HG03558 (cell line): Measurements from ENCODE around the gene ZMIZ1.

Experiments
- ATAC-seq: cut with Tn5 transposase; IDR thresholded peaks from one replicate; pipeline ENCODE4 v1.9.1; 2021; ENCODE audit warnings: moderate number of reproducible peaks; ENCODE audit not compliant: unreplicated experiment; ENCODE audit errors: extremely low read depth

Gene ZMIZ1

DNA sequence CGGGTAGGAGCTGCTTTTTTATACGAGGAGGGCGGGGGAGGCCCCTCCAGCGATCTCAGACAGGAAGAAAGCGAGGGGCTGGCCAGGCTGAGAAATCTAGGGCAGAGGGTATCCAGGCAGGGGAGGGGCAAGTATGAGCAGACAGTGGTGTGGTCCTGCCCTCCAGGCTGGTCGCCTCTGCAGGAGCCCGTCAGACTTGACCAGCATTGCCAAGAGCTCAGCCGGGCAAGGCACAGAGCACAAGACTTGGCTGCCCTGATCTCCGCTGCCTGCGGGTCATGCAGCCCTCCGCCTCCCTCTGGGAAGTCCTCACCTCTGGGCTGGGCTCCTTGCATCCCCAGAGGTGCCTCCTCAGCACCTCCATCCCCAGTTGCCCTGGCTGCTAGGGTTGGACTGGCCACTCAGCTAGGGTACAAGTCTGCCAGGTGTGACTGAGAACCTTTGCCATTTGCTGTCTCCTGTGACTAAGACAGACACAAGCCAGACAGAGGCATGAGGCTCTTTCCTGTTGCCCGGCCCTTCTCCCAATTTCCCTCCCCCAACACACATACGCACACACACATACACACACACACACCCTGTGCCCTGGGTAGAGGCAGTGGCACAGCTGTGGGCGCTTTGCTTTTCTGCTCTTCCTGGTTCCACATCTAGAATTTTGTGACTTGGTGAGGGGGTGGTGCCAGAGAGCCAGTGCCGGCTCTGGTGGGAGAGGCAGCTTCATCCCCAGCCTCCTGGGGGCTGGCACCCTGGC, 219.4 kb downstream of the ZMIZ1 start:
- ATAC-seq, result no peak

- ATAC-seq, result no peak
These were observed 221.0 kb downstream of the ZMIZ1 start for GRCh38 chr10:79289801-79290200.

GRCh38 chr10:79292026-79292766, 223.4 kb downstream of the ZMIZ1 start:
- no peak for ATAC-seq

GRCh38 chr10:79292891-79293746, 224.4 kb downstream of the ZMIZ1 start:
- no peak for ATAC-seq

GRCh38 chr10:79293841-79294581, 225.2 kb downstream of the ZMIZ1 start:
- no peak for ATAC-seq

- ATAC-seq, result no peak
These were observed 226.8 kb downstream of the ZMIZ1 start for GRCh38 chr10:79295563-79295962.

DNA sequence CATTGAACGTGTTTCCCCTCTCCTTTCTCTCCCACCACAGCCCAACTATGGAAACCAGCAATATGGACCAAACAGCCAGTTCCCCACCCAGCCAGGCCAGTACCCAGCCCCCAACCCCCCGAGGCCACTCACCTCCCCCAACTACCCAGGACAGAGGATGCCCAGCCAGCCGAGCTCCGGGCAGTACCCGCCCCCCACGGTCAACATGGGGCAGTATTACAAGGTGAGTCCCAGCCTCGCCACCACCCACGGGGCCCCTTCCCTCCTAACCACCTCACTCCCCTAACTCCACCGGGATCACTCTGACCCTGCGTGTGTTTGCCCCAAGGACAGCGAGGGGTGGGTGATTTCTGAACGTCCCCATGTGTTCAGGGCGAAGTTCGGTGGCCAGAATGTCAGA, 227.7 kb downstream of the ZMIZ1 start:
- no peak for ATAC-seq

DNA sequence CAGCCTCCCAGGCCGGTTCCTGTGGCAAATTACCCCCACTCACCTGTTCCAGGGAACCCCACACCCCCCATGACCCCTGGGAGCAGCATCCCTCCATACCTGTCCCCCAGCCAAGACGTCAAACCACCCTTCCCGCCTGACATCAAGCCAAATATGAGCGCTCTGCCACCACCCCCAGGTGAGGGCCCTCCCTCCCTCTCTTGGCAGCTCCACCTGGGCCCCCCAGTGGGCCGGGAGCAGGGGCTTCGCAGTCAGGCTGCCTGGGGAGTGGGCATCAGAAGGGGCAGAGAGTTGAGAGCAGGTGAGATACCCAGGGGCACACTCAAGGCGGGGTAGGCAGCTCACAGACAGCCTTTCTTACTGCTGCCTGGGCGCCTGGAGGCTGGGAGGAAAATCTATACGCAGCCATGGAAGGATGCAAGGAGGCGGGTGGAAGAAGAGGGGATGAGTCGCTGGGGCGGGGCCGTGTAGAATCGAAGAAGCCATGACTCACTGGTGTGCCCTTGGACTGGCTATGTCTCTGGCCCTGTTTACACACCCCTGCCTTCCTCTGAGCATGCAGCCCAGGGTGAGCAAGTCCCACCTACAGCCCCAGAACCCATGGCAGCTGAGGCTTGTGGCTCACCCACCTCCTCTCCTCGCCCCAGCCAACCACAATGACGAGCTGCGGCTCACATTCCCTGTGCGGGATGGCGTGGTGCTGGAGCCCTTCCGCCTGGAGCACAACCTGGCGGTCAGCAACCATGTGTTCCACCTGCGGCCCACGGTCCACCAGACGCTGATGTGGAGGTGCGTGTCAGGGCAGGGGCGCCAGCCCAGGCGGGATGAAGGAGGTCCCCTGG, 229.9 kb downstream of the ZMIZ1 start:
- ATAC-seq, result no peak

- no peak for ATAC-seq
These were observed 230.9 kb downstream of the ZMIZ1 start for GRCh38 chr10:79299397-79300241.

DNA sequence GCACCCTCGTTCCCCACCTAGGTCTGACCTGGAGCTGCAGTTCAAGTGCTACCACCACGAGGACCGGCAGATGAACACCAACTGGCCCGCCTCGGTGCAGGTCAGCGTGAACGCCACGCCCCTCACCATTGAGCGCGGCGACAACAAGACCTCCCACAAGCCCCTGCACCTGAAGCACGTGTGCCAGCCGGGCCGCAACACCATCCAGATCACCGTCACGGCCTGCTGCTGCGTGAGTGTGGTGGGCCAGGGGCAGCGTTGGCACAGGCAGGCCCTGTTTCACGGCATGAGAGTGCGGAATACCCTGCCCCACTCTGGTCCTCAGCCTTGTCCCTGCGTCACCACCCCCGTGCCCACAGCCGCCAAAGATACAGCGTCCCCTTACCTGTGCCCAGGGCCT, 231.9 kb downstream of the ZMIZ1 start:
- no peak for ATAC-seq

DNA sequence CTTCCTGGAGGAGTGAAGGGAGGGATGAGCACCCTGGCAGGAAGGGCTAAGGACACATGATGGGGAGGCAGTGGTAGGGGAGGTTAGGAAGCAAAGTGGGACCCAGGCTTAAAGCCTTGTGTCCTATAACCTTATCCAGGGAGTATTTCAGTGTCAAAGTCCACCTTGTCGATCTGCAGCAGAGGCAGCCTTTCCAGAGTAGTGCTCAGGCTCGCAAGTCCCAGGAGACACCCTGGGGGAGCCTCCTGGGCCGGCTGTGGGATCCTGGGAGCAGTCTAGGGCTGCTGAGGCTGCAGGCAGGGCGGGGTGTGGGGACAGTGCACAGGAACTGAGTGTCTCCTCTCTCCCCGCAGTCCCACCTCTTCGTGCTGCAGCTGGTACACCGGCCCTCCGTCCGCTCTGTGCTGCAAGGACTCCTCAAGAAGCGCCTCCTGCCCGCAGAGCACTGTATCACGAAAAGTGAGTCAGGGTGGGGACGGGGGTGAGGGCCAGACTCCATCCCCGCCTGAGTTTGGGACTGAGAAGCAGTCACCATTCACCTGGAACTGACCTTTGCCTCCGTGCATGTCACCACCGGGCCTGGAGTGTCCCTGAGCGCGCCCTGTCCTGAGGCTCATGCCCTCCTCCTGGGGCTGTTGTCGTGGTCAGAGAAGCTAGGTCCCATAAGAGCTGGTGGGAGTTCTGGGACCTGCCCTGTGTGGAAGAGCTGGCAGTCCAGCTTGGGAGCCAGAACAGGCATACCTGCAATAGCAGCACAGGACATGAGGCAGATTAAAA, 233.2 kb downstream of the ZMIZ1 start:
- ATAC-seq, result no peak

DNA sequence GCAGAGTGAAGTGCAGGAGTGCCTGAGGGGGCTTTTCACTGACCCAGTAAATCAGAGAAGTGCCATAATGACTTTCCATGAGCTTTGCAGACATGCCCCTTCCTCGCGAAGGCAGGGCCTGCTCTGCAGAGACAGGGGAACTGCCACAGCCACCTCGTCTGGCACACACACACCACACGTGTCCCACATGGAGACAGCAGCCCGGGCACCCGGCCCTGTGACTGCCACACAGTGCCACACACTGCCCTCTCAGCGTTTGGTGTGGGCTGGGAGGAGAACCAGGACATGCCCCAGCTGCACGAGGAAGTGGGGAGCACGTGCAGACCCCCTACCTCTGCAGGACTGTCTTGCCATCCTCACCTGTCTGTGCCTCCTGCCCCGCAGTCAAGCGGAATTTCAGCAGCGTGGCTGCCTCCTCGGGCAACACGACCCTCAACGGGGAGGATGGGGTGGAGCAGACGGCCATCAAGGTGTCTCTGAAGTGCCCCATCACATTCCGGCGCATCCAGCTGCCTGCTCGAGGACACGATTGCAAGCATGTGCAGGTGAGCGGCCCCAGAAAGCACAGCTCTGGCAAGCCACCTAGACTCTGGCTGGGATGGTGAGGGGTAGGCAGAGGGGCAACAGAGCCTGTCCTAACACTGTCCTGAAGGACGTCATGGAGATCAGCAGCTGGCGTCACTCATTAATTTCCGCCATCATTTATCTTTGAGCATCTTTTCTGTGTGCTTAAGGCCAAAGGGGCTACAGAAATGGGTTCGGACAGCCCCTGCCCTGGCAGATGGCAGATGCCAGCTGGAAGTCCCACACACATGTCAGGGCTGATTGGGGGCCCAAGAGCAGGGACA, 235.1 kb downstream of the ZMIZ1 start:
- ATAC-seq, result no peak

DNA sequence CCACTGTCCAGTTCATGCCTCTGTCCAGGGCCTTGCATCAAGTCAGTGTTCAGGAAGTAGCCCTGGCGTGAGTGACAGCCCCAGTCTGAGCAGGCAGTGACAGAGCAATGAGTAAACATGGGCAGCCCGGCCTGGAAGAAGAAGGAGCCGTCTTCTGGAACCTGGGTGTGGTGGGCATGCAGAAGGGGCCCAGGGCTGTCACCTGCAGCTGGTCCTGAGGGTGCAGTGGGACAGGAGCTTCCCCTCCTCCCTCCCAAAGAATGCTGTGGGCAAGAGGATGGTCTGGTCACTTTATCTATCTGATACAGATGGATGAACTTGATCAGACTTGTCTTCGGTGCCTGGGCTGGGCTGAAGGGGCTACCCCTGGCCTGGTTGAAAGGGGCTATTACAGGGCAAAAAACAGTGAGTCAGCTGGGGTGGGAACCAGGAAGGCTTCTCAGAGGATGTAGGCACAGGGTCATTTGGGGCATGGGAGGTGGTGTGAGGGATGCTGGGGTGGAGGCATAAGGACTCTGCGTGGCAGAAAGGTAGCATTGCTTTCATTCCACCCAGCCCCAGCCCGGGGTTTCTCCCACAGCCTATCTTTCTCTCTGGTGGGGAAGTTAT, 235.8 kb downstream of the ZMIZ1 start:
- ATAC-seq, result no peak

GRCh38 chr10:79305515-79305914, 236.7 kb downstream of the ZMIZ1 start:
- ATAC-seq, result no peak

- no peak for ATAC-seq
These were observed 237.2 kb downstream of the ZMIZ1 start for GRCh38 chr10:79305988-79306387.

- ATAC-seq, result no peak
These were observed 238.0 kb downstream of the ZMIZ1 start for GRCh38 chr10:79306644-79307220.
